ENCODE measurements around the gene PLXDC2. TPM values are rescaled to one million over a fixed set of nuclear protein-coding genes. Genes with fewer than 3 reads are reported as not detected.

Gene PLXDC2
- total RNA-seq, 5 donors from 2014 or later (not counting 1 experiment from before 2014, with no cell fraction given) = 0.49 to 1.1 (median 0.56) TPM

- ChIA-PET POLR2A (no interaction called here), CTCF (interaction anchor here in 1 of 2 donors (0.8 kb wide), 1 partner anchor 1042 kb away, joined by 3 read pairs; no protein-coding TSS in a partner anchor)
- 100% methylated on average over 1 of the region's 8 CpGs for WGBS (ENCODE audit: insufficient coverage)
- no peak for DNase-seq
- no peaks in the 10 kb centered on the region for H3K27me3 ChIP-seq (replicated peaks in 1 of 2; ENCODE audit: control insufficient read depth in 2 of 2, extremely low read depth in 1 of 2, insufficient read depth in 2 of 2, low read length in 1 of 2)
- H3K4me1 ChIP-seq (ENCODE audit: control insufficient read depth in 1 of 2, extremely low read depth in 1 of 2, insufficient read depth in 2 of 2, low read length in 2 of 2) = no peaks in the 10 kb centered on the region
- no peak overlapping the region for H3K27ac Mint-ChIP-seq
- no peaks in the 10 kb centered on the region for H3K4me1 Mint-ChIP-seq
- ATAC-seq (replicated peaks in 1 of 4) = no peak
- no peaks in the 10 kb centered on the region for H3K36me3 ChIP-seq (ENCODE audit: control insufficient read depth in 2 of 2, extremely low read depth in 1 of 2, insufficient read depth in 1 of 2, low read length in 1 of 2)
- H3K27me3 Mint-ChIP-seq = no peaks in the 10 kb centered on the region
- H3K27ac ChIP-seq (ENCODE audit: low read length) = no peak overlapping the region
- H3K9me3 ChIP-seq = no peaks in the 10 kb centered on the region
- no peaks in the 10 kb centered on the region for H3K36me3 Mint-ChIP-seq
- no peak overlapping the region for H3K4me3 Mint-ChIP-seq
- peaks cover 0 to 31% (median 10%) of the 10 kb centered on the region in 3 donors for H3K9me3 Mint-ChIP-seq
- no peak overlapping the region for H3K4me3 ChIP-seq (ENCODE audit: control insufficient read depth in 1 of 2, extremely low read depth in 1 of 2, low read length in 1 of 2)
Observed at GRCh38 chr10:19862811-19863515, 46.7 kb downstream of the PLXDC2 start.

- peaks cover 0 to 22% (median 13%) of the 10 kb centered on the region in 3 donors for H3K9me3 Mint-ChIP-seq
- no peak overlapping the region for H3K27ac Mint-ChIP-seq
- ATAC-seq (replicated peaks in 1 of 4) (no peak), DNase-seq (no peak)
- no peak overlapping the region for H3K4me3 Mint-ChIP-seq
- no peak overlapping the region for H3K4me3 ChIP-seq (ENCODE audit: control insufficient read depth in 1 of 2, extremely low read depth in 1 of 2, low read length in 1 of 2)
- H3K27ac ChIP-seq (ENCODE audit: low read length) = no peak overlapping the region
- H3K9me3 ChIP-seq = no peaks in the 10 kb centered on the region
- CTCF ChIA-PET = no interaction called here
- H3K4me1 Mint-ChIP-seq = no peaks in the 10 kb centered on the region
- H3K36me3 ChIP-seq (ENCODE audit: control insufficient read depth in 2 of 2, extremely low read depth in 1 of 2, insufficient read depth in 1 of 2, low read length in 1 of 2) = no peaks in the 10 kb centered on the region
- H3K27me3 ChIP-seq (replicated peaks in 1 of 2; ENCODE audit: control insufficient read depth in 2 of 2, extremely low read depth in 1 of 2, insufficient read depth in 2 of 2, low read length in 1 of 2) = no peaks in the 10 kb centered on the region
- no peaks in the 10 kb centered on the region for H3K4me1 ChIP-seq (ENCODE audit: control insufficient read depth in 1 of 2, extremely low read depth in 1 of 2, insufficient read depth in 2 of 2, low read length in 2 of 2)
- H3K36me3 Mint-ChIP-seq = no peaks in the 10 kb centered on the region
- no peaks in the 10 kb centered on the region for H3K27me3 Mint-ChIP-seq
- POLR2A ChIA-PET = no interaction called here
Observed at GRCh38 chr10:19865676-19866075, 49.4 kb downstream of the PLXDC2 start.

GRCh38 chr10:19869370-19869769, 53.1 kb downstream of the PLXDC2 start:
- no peaks in the 10 kb centered on the region for H3K27me3 Mint-ChIP-seq
- H3K4me1 Mint-ChIP-seq = no peaks in the 10 kb centered on the region
- no CpG with 5 or more reads among the region's 1 CpG for WGBS (ENCODE audit: insufficient coverage)
- Histone ChIP-seq H3K27ac (ENCODE audit: low read length) (no peak overlapping the region), H3K4me3 (ENCODE audit: control insufficient read depth in 1 of 2, extremely low read depth in 1 of 2, low read length in 1 of 2) (no peak overlapping the region), H3K9me3 (no peaks in the 10 kb centered on the region), H3K27me3 (replicated peaks in 1 of 2; ENCODE audit: control insufficient read depth in 2 of 2, extremely low read depth in 1 of 2, insufficient read depth in 2 of 2, low read length in 1 of 2) (no peaks in the 10 kb centered on the region), H3K4me1 (ENCODE audit: control insufficient read depth in 1 of 2, extremely low read depth in 1 of 2, insufficient read depth in 2 of 2, low read length in 2 of 2) (no peaks in the 10 kb centered on the region), H3K36me3 (ENCODE audit: control insufficient read depth in 2 of 2, extremely low read depth in 1 of 2, insufficient read depth in 1 of 2, low read length in 1 of 2) (no peaks in the 10 kb centered on the region)
- ChIA-PET POLR2A (no interaction called here), CTCF (no interaction called here)
- ATAC-seq (replicated peaks in 1 of 4) (no peak), DNase-seq (no peak)
- no peak overlapping the region for H3K4me3 Mint-ChIP-seq
- H3K36me3 Mint-ChIP-seq = no peaks in the 10 kb centered on the region
- H3K9me3 Mint-ChIP-seq = peaks cover 3 to 29% (median 7%) of the 10 kb centered on the region in 3 donors
- no peak overlapping the region for H3K27ac Mint-ChIP-seq

- WGBS (ENCODE audit: insufficient coverage) = 52% methylated on average over 4 of the region's 11 CpGs
- no peak for ATAC-seq (replicated peaks in 1 of 4)
- no peaks in the 10 kb centered on the region for H3K36me3 ChIP-seq (ENCODE audit: control insufficient read depth in 2 of 2, extremely low read depth in 1 of 2, insufficient read depth in 1 of 2, low read length in 1 of 2)
- H3K27ac ChIP-seq (ENCODE audit: low read length) = no peak overlapping the region
- no peaks in the 10 kb centered on the region for H3K9me3 ChIP-seq
- DNase-seq = no peak
- no peaks in the 10 kb centered on the region for H3K27me3 ChIP-seq (replicated peaks in 1 of 2; ENCODE audit: control insufficient read depth in 2 of 2, extremely low read depth in 1 of 2, insufficient read depth in 2 of 2, low read length in 1 of 2)
- peaks cover 3 to 17% (median 3%) of the 10 kb centered on the region in 3 donors for H3K9me3 Mint-ChIP-seq
- no peak overlapping the region for H3K4me3 Mint-ChIP-seq
- no peaks in the 10 kb centered on the region for H3K4me1 ChIP-seq (ENCODE audit: control insufficient read depth in 1 of 2, extremely low read depth in 1 of 2, insufficient read depth in 2 of 2, low read length in 2 of 2)
- no peaks in the 10 kb centered on the region for H3K4me1 Mint-ChIP-seq
- no peak overlapping the region for H3K27ac Mint-ChIP-seq
- H3K27me3 Mint-ChIP-seq = no peaks in the 10 kb centered on the region
- CTCF ChIA-PET = no interaction called here
- H3K36me3 Mint-ChIP-seq = no peaks in the 10 kb centered on the region
- no peak overlapping the region for H3K4me3 ChIP-seq (ENCODE audit: control insufficient read depth in 1 of 2, extremely low read depth in 1 of 2, low read length in 1 of 2)
- POLR2A ChIA-PET = interaction anchor here in 1 of 2 donors (0.6 kb wide), 1 partner anchor 1309 kb away, joined by 3 read pairs; no protein-coding TSS in a partner anchor
Observed at GRCh38 chr10:19872504-19873271, 56.5 kb downstream of the PLXDC2 start.

GRCh38 chr10:19874190-19874589, 58.0 kb downstream of the PLXDC2 start:
- Histone ChIP-seq H3K27me3 (replicated peaks in 1 of 2; ENCODE audit: control insufficient read depth in 2 of 2, extremely low read depth in 1 of 2, insufficient read depth in 2 of 2, low read length in 1 of 2) (no peaks in the 10 kb centered on the region), H3K27ac (ENCODE audit: low read length) (no peak overlapping the region), H3K9me3 (no peaks in the 10 kb centered on the region), H3K4me1 (ENCODE audit: control insufficient read depth in 1 of 2, extremely low read depth in 1 of 2, insufficient read depth in 2 of 2, low read length in 2 of 2) (no peaks in the 10 kb centered on the region), H3K4me3 (ENCODE audit: control insufficient read depth in 1 of 2, extremely low read depth in 1 of 2, low read length in 1 of 2) (no peak overlapping the region), H3K36me3 (ENCODE audit: control insufficient read depth in 2 of 2, extremely low read depth in 1 of 2, insufficient read depth in 1 of 2, low read length in 1 of 2) (no peaks in the 10 kb centered on the region)
- Mint-ChIP-seq H3K9me3 (peaks cover 0 to 20% (median 3%) of the 10 kb centered on the region in 3 donors), H3K4me1 (no peaks in the 10 kb centered on the region), H3K4me3 (no peak overlapping the region), H3K36me3 (no peaks in the 10 kb centered on the region), H3K27ac (no peak overlapping the region), H3K27me3 (no peaks in the 10 kb centered on the region)
- DNase-seq (no peak), ATAC-seq (replicated peaks in 1 of 4) (no peak)
- CTCF ChIA-PET = no interaction called here
- POLR2A ChIA-PET = no interaction called here
- no CpG with 5 or more reads among the region's 3 CpGs for WGBS (ENCODE audit: insufficient coverage)

- Histone ChIP-seq H3K27ac (ENCODE audit: low read length) (no peak overlapping the region), H3K27me3 (replicated peaks in 1 of 2; ENCODE audit: control insufficient read depth in 2 of 2, extremely low read depth in 1 of 2, insufficient read depth in 2 of 2, low read length in 1 of 2) (no peaks in the 10 kb centered on the region), H3K4me3 (ENCODE audit: control insufficient read depth in 1 of 2, extremely low read depth in 1 of 2, low read length in 1 of 2) (no peak overlapping the region), H3K9me3 (no peaks in the 10 kb centered on the region), H3K4me1 (ENCODE audit: control insufficient read depth in 1 of 2, extremely low read depth in 1 of 2, insufficient read depth in 2 of 2, low read length in 2 of 2) (no peaks in the 10 kb centered on the region), H3K36me3 (ENCODE audit: control insufficient read depth in 2 of 2, extremely low read depth in 1 of 2, insufficient read depth in 1 of 2, low read length in 1 of 2) (no peaks in the 10 kb centered on the region)
- Mint-ChIP-seq H3K36me3 (no peaks in the 10 kb centered on the region), H3K9me3 (peaks cover 3 to 23% (median 4%) of the 10 kb centered on the region in 3 donors), H3K4me3 (no peak overlapping the region), H3K27me3 (no peaks in the 10 kb centered on the region), H3K4me1 (no peaks in the 10 kb centered on the region), H3K27ac (no peak overlapping the region)
- CTCF ChIA-PET = no interaction called here
- DNase-seq (no peak), ATAC-seq (replicated peaks in 1 of 4) (no peak)
- WGBS (ENCODE audit: insufficient coverage) = 76% methylated on average over 5 of the region's 9 CpGs
- POLR2A ChIA-PET = no interaction called here
Observed at GRCh38 chr10:19874791-19875190, 58.6 kb downstream of the PLXDC2 start.

Data from T-cell (primary cell).